ENCODE data around the gene C5. TPM values are rescaled to one million over a fixed set of nuclear protein-coding genes. Genes with fewer than 3 reads are reported as not detected.

C5 gene
- total RNA-seq, 4 donors from 2014 or later: 0.20 to 3.4 (median 1.9) TPM

- DNase-seq: no peak
- in situ Hi-C loops (cut with MboI; ENCODE audit: low pct_ligation_motif_present in 1 of 4, low pct_unique_long_range_greater_than_20kb in 1 of 4, low sequenced_read_pairs in 3 of 4): loop anchor here (10.0 to 25.0 kb wide), 3 partner anchors 85 to 315 kb away; no protein-coding TSS in a partner anchor
- H3K27ac ChIP-seq: no peak overlapping the region
- intact Hi-C loops (cut with DNase I; ENCODE audit: low total_unique reads): no loop called here
- no peaks in the 10 kb centered on the region for H3K9me3 ChIP-seq
- 75 to 79% methylated on average over 1 of the region's 1 CpG for WGBS, 2 donors (ENCODE audit: low coverage in 1 of 2)
- TF ChIP-seq CTCF (IDR thresholded peaks at IDR 0.05) (no peak), POLR2AphosphoS5 (IDR thresholded peaks at IDR 0.05) (no peak), EP300 (IDR thresholded peaks at IDR 0.05; ENCODE audit: low read depth) (no peak), POLR2A (IDR thresholded peaks at IDR 0.05) (no peak)
- H3K4me3 ChIP-seq: no peak overlapping the region
- H3K4me1 ChIP-seq: peaks cover 4 to 14% (median 7%) of the 10 kb centered on the region in 4 donors
- no peaks in the 10 kb centered on the region for H3K36me3 ChIP-seq
- H3K27me3 ChIP-seq: no peaks in the 10 kb centered on the region
Measured at GRCh38 chr9:121069396-121069795, 19.3 kb upstream of the C5 start.

- no peaks in the 10 kb centered on the region for H3K9me3 ChIP-seq
- peaks cover 0 to 2% (median 0%) of the 10 kb centered on the region in 4 donors for H3K4me1 ChIP-seq
- TF ChIP-seq CTCF (IDR thresholded peaks at IDR 0.05) (no peak), POLR2AphosphoS5 (IDR thresholded peaks at IDR 0.05) (no peak), POLR2A (IDR thresholded peaks at IDR 0.05) (no peak), EP300 (IDR thresholded peaks at IDR 0.05; ENCODE audit: low read depth) (no peak)
- H3K4me3 ChIP-seq: no peak overlapping the region
- H3K27me3 ChIP-seq: no peaks in the 10 kb centered on the region
- no peaks in the 10 kb centered on the region for H3K36me3 ChIP-seq
- DNase-seq: no peak
- intact Hi-C loops (cut with DNase I; ENCODE audit: low total_unique reads): no loop called here
- 81 to 88% methylated on average over 1 to 2 of the region's 2 CpGs for WGBS, 2 donors (ENCODE audit: low coverage in 1 of 2)
- in situ Hi-C loops (cut with MboI; ENCODE audit: low pct_ligation_motif_present in 1 of 4, low pct_unique_long_range_greater_than_20kb in 1 of 4, low sequenced_read_pairs in 3 of 4): loop anchor here (10.0 to 25.0 kb wide), 3 partner anchors 83 to 313 kb away; no protein-coding TSS in a partner anchor
- no peak overlapping the region for H3K27ac ChIP-seq
Measured at GRCh38 chr9:121067640-121068039, 17.6 kb upstream of the C5 start.

GRCh38 chr9:121066850-121067249, 16.8 kb upstream of the C5 start:
- H3K36me3 ChIP-seq: no peaks in the 10 kb centered on the region
- no peak overlapping the region for H3K27ac ChIP-seq
- H3K4me1 ChIP-seq: no peaks in the 10 kb centered on the region
- in situ Hi-C loops (cut with MboI; ENCODE audit: low pct_ligation_motif_present in 1 of 4, low pct_unique_long_range_greater_than_20kb in 1 of 4, low sequenced_read_pairs in 3 of 4) (loop anchor here (10.0 to 25.0 kb wide), 3 partner anchors 82 to 312 kb away; no protein-coding TSS in a partner anchor), intact Hi-C loops (cut with DNase I; ENCODE audit: low total_unique reads) (no loop called here)
- H3K9me3 ChIP-seq: no peaks in the 10 kb centered on the region
- no peak overlapping the region for H3K4me3 ChIP-seq
- DNase-seq: no peak
- TF ChIP-seq POLR2AphosphoS5 (IDR thresholded peaks at IDR 0.05): no peak
- TF ChIP-seq EP300 (IDR thresholded peaks at IDR 0.05; ENCODE audit: low read depth): no peak
- no peak for TF ChIP-seq CTCF (IDR thresholded peaks at IDR 0.05)
- TF ChIP-seq POLR2A (IDR thresholded peaks at IDR 0.05): no peak
- no peaks in the 10 kb centered on the region for H3K27me3 ChIP-seq
- WGBS, 2 donors (ENCODE audit: low coverage in 1 of 2): 80 to 88% methylated on average over 1 of the region's 1 CpG

- H3K27ac ChIP-seq: no peak overlapping the region
- no peak for DNase-seq
- intact Hi-C loops (cut with DNase I; ENCODE audit: low total_unique reads): loop anchor here (10.0 kb wide), 1 partner anchor 305 kb away; no protein-coding TSS in a partner anchor
- WGBS, 2 donors (ENCODE audit: low coverage in 1 of 2): 23 to 60% methylated on average over 2 to 6 of the region's 6 CpGs
- TF ChIP-seq POLR2AphosphoS5 (IDR thresholded peaks at IDR 0.05): no peak
- TF ChIP-seq POLR2A (IDR thresholded peaks at IDR 0.05): no peak
- TF ChIP-seq EP300 (IDR thresholded peaks at IDR 0.05; ENCODE audit: low read depth): no peak
- TF ChIP-seq CTCF (IDR thresholded peaks at IDR 0.05): peak; percentile 57 to 69 (median 69)
- in situ Hi-C loops (cut with MboI; ENCODE audit: low pct_ligation_motif_present in 1 of 4, low pct_unique_long_range_greater_than_20kb in 1 of 4, low sequenced_read_pairs in 3 of 4): loop anchor here (10.0 to 25.0 kb wide), 3 partner anchors 75 to 305 kb away; no protein-coding TSS in a partner anchor
- H3K27me3 ChIP-seq: no peaks in the 10 kb centered on the region
- H3K4me1 ChIP-seq: peaks cover 0 to 3% (median 0%) of the 10 kb centered on the region in 4 donors
- no peak overlapping the region for H3K4me3 ChIP-seq
- H3K36me3 ChIP-seq: no peaks in the 10 kb centered on the region
- no peaks in the 10 kb centered on the region for H3K9me3 ChIP-seq
Measured at GRCh38 chr9:121059998-121060636, 10.0 kb upstream of the C5 start.

All from transverse colon (tissue), 4 donors.